Uterine smooth muscle cell (primary cell): ENCODE results near the gene DROSHA. TPM values are rescaled to one million over a fixed set of nuclear protein-coding genes. Genes with fewer than 3 reads are reported as not detected.

Source experiments
- total RNA-seq: library from RNA; depleted of rRNA; stranded (reverse); fragments of >200 nt; gene quantifications from 2 replicates; pipeline ENCODE4 v1.2.3, GENCODE V29; 2014

The DROSHA gene, protein sequence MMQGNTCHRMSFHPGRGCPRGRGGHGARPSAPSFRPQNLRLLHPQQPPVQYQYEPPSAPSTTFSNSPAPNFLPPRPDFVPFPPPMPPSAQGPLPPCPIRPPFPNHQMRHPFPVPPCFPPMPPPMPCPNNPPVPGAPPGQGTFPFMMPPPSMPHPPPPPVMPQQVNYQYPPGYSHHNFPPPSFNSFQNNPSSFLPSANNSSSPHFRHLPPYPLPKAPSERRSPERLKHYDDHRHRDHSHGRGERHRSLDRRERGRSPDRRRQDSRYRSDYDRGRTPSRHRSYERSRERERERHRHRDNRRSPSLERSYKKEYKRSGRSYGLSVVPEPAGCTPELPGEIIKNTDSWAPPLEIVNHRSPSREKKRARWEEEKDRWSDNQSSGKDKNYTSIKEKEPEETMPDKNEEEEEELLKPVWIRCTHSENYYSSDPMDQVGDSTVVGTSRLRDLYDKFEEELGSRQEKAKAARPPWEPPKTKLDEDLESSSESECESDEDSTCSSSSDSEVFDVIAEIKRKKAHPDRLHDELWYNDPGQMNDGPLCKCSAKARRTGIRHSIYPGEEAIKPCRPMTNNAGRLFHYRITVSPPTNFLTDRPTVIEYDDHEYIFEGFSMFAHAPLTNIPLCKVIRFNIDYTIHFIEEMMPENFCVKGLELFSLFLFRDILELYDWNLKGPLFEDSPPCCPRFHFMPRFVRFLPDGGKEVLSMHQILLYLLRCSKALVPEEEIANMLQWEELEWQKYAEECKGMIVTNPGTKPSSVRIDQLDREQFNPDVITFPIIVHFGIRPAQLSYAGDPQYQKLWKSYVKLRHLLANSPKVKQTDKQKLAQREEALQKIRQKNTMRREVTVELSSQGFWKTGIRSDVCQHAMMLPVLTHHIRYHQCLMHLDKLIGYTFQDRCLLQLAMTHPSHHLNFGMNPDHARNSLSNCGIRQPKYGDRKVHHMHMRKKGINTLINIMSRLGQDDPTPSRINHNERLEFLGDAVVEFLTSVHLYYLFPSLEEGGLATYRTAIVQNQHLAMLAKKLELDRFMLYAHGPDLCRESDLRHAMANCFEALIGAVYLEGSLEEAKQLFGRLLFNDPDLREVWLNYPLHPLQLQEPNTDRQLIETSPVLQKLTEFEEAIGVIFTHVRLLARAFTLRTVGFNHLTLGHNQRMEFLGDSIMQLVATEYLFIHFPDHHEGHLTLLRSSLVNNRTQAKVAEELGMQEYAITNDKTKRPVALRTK (N-terminal part only)
- 48.0 and 55.6 TPM in 2 replicates for total RNA-seq

DNA sequence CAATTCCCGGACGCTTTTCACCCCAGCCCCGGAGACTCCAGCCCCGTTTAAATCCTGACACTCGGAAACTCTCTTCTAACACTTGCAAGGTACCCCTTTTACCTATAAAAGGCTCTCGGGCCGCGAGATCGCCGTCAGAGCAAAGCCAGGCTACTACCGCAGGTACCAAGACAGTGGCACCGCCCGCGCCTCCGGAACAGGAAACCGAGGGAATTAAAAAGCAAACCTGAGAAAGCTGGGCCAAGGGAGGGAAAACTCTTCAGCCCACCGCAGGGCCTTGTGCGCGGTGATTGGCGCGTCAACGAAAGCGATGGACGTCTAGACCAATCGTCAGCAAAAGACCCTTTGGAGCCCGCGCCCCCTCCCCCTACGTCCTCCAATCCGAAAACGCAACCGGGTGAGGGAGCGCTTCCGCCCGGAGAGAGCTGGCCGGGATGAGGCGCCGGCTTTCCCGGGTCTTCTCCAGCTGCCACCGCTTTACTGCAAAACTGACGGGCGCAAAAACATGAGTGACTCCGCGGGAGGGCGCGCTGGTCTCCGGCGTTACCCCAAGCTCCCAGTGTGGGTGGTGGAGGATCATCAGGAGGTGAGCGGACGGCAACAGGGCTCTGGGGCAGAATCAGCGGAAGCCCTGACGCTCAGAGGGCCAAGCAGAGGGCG is at the start of gene DROSHA, which contains the start of gene C5orf22:
TSS of gene DROSHA (minus strand) at position 206 of the 660 bp plus-strand sequence. CDS start 3,034 bp downstream, outside the sequence.
TSS of gene C5orf22 (plus strand) at position 414 of the 660 bp plus-strand sequence. CDS start at position 506, 92 bp downstream.

Other genes with a start within 250 kb of the DROSHA start
- 18.5 and 21.0 TPM in 2 replicates for gene C5orf22, start 208 bp upstream of the DROSHA start, total RNA-seq
- 0.25 and 0.44 TPM in 2 replicates for gene PDZD2, start 107.0 kb upstream of the DROSHA start, total RNA-seq